GM19455 (cell line): ENCODE data around the gene SLC23A2.
"Not testable (repeated sequence)": the region's sequence is repeated elsewhere in the genome, so short reads cannot be mapped to it uniquely, and the experiment has no call there.

Experiments used
- ATAC-seq: cut with Tn5 transposase; IDR thresholded peaks from one replicate; pipeline ENCODE4 v1.9.1; 2021; ENCODE audit not compliant: unreplicated experiment

SLC23A2 gene

GRCh38 chr20:4883051-4883450 is 118.3 kb downstream of the SLC23A2 start:
- ATAC-seq, result no peak

GRCh38 chr20:4881006-4881730 is 120.1 kb downstream of the SLC23A2 start:
- ATAC-seq, result no peak

- no peak for ATAC-seq
Measured at GRCh38 chr20:4880051-4880450, 121.3 kb downstream of the SLC23A2 start.

- not testable (repeated sequence) for ATAC-seq
Measured at GRCh38 chr20:4878099-4878498, 123.2 kb downstream of the SLC23A2 start.

GRCh38 chr20:4876731-4877130 is 124.6 kb downstream of the SLC23A2 start:
- no peak for ATAC-seq

GRCh38 chr20:4876301-4876700 is 125.0 kb downstream of the SLC23A2 start:
- ATAC-seq, result no peak

- no peak for ATAC-seq
Measured at GRCh38 chr20:4875578-4876067, 125.7 kb downstream of the SLC23A2 start.

GRCh38 chr20:4873396-4873795 is 127.9 kb downstream of the SLC23A2 start:
- ATAC-seq, result no peak

- ATAC-seq, result no peak
Measured at GRCh38 chr20:4871486-4871885, 129.8 kb downstream of the SLC23A2 start.

- ATAC-seq, result no peak
Measured at GRCh38 chr20:4870906-4871305, 130.4 kb downstream of the SLC23A2 start.

GRCh38 chr20:4869290-4870193 is 131.8 kb downstream of the SLC23A2 start:
- ATAC-seq, result no peak

GRCh38 chr20:4867051-4867450 is 134.3 kb downstream of the SLC23A2 start:
- no peak for ATAC-seq

- ATAC-seq, result no peak
Measured at GRCh38 chr20:4866429-4866828, 134.9 kb downstream of the SLC23A2 start.

GRCh38 chr20:4864311-4864752 is 137.0 kb downstream of the SLC23A2 start:
- ATAC-seq, result no peak

- ATAC-seq, result no peak
Measured at GRCh38 chr20:4862661-4863060, 138.6 kb downstream of the SLC23A2 start.

- no peak for ATAC-seq
Measured at GRCh38 chr20:4861961-4862360, 139.3 kb downstream of the SLC23A2 start.

GRCh38 chr20:4858000-4858399 is 143.3 kb downstream of the SLC23A2 start:
- ATAC-seq, result no peak

GRCh38 chr20:4856022-4856755 is 145.1 kb downstream of the SLC23A2 start:
- ATAC-seq, result no peak

- ATAC-seq, result no peak
Measured at GRCh38 chr20:4855555-4855954, 145.8 kb downstream of the SLC23A2 start.

GRCh38 chr20:4855097-4855496 is 146.2 kb downstream of the SLC23A2 start:
- ATAC-seq, result no peak

GRCh38 chr20:4854561-4854901 is 146.8 kb downstream of the SLC23A2 start:
- no peak for ATAC-seq
